Brain microvascular endothelial cell (primary cell): ENCODE results near the gene CEP170.

Experiments
- DNase-seq: peaks from one replicate; pipeline ENCODE4 v3.0.0-alpha.2; 2020
- H3K27ac ChIP-seq: fragments of 250-450 bp; sonication (Bioruptor Pico); 2 replicates; pipeline ENCODE4 v1.5.1; 2020; ENCODE audit warnings: mild to moderate bottlenecking, moderate library complexity
- H3K27me3 ChIP-seq: fragments of 250-450 bp; sonication (Bioruptor Pico); replicated peaks from 2 replicates; pipeline ENCODE4 v1.5.1; 2020; ENCODE audit warnings: mild to moderate bottlenecking
- H3K36me3 ChIP-seq: fragments of 250-450 bp; sonication (Bioruptor Pico); replicated peaks from 2 replicates; pipeline ENCODE4 v1.5.1; 2020; ENCODE audit warnings: mild to moderate bottlenecking
- H3K4me3 ChIP-seq: 2 replicates; pipeline ENCODE4 v1.5.1; 2011; ENCODE audit warnings: low read depth, mild to moderate bottlenecking, control low read depth, low read length, moderate library complexity
- in situ Hi-C: cut with HindIII; loops from 2 replicates; pipeline ENCODE4 v1.10.0; 2017; ENCODE audit warnings: low sequenced_read_pairs, low pct_ligation_motif_present
- TF ChIP-seq, protein P1 (sequence below): IDR thresholded peaks from 2 replicates; pipeline ENCODE4 v1.5.1; 2011; ENCODE audit warnings: low read depth, mild to moderate bottlenecking, moderate library complexity, low read length, control low read depth, inconsistent platforms; ENCODE audit errors: missing control alignments

CEP170 gene

DNA sequence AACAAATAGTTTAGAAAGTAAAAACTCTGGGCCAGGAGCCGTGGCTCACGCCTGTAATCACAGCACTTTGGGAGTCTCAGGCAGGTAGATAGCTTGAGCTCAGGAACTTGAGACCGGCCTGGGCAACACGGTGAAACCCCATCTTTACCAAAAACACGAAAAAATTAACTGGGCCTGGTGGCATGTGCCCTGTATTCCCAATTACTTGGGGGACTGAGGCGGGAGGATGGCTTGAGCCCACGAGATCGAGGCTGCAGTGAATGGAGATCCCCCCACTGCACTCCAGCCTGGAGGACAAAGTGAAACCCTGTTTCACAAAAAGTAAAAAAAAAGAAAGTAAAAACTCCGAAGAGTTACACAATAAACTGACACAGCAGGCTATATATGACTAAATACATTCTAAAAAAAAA, 10.6 kb downstream of the CEP170 start:
- TF ChIP-seq, protein P1, sequence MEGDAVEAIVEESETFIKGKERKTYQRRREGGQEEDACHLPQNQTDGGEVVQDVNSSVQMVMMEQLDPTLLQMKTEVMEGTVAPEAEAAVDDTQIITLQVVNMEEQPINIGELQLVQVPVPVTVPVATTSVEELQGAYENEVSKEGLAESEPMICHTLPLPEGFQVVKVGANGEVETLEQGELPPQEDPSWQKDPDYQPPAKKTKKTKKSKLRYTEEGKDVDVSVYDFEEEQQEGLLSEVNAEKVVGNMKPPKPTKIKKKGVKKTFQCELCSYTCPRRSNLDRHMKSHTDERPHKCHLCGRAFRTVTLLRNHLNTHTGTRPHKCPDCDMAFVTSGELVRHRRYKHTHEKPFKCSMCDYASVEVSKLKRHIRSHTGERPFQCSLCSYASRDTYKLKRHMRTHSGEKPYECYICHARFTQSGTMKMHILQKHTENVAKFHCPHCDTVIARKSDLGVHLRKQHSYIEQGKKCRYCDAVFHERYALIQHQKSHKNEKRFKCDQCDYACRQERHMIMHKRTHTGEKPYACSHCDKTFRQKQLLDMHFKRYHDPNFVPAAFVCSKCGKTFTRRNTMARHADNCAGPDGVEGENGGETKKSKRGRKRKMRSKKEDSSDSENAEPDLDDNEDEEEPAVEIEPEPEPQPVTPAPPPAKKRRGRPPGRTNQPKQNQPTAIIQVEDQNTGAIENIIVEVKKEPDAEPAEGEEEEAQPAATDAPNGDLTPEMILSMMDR = no peak
- H3K36me3 ChIP-seq = peaks cover 11% of the 10 kb centered on the region
- H3K27me3 ChIP-seq = no peaks in the 10 kb centered on the region
- in situ Hi-C loops = no loop called here
- H3K4me3 ChIP-seq = no peak overlapping the region
- no peak for DNase-seq
- H3K27ac ChIP-seq = no peak overlapping the region

DNA sequence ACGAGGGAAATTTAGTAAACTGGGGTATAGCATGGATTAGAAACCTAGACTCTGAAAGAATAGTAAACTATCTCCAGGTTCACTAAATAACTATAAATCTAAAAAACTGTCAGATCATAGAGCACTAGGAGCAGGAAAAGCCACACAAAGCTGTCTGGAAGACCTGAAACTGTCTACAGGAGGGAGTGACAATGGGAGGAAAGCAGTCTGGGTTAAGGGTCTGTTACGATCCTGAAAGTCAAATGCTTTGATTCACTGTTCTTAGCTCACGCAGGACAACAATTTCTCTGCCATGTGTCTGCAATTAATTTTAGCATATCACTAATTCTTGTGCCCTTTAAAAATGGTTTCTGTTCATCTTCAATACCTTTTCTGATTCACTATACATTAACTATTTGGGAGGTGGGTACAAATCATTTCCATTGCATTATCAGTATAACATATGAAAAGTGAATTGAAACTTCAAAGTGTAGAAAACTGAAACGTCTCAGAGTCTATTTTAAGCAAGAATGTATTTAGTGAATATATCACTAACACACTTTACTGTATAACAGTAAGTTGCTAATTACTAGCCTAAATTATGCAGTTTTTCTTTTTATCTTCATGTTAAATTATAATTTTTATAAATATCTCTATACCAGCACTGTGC, 18.4 kb downstream of the CEP170 start:
- Histone ChIP-seq H3K4me3 (no peak overlapping the region), H3K36me3 (peaks cover 31% of the 10 kb centered on the region), H3K27me3 (no peaks in the 10 kb centered on the region), H3K27ac (no peak overlapping the region)
- in situ Hi-C loops = no loop called here
- TF ChIP-seq, protein P1 = no peak
- DNase-seq = no peak

DNA sequence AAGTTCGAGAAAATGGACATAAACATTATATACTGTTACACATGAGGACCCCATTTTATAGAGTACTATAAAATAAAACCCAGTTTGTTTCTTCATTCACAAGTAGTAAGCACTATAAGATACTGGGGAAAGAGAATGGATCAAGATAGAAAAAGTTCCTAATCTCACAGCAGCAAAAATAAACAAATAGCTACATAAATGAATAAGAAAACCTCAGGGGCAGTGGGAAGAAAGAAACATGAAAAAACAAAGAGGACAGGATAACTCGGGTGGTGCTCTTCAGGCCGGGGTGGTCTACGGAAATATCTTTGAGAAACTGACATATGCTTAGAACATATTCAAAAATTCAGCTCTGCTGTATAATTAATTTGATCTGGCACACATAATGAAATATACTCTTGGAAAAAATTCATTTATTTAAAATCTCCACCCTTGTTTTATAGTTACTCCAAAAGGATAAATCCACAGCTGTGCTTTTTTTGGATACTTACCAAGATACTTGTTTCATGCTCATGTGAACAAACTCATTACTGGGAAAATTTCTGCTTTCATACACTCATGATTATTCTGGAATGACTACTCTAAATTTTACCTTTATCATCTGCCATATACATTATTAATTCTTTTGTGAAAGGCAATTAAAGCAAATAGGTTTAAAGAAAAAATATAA, 20.0 kb downstream of the CEP170 start:
- Histone ChIP-seq H3K36me3 (peaks cover 31% of the 10 kb centered on the region), H3K4me3 (no peak overlapping the region), H3K27ac (peak overlapping the region; percentile 51), H3K27me3 (no peaks in the 10 kb centered on the region)
- no peak for DNase-seq
- in situ Hi-C loops = no loop called here
- TF ChIP-seq, protein P1 = no peak

DNA sequence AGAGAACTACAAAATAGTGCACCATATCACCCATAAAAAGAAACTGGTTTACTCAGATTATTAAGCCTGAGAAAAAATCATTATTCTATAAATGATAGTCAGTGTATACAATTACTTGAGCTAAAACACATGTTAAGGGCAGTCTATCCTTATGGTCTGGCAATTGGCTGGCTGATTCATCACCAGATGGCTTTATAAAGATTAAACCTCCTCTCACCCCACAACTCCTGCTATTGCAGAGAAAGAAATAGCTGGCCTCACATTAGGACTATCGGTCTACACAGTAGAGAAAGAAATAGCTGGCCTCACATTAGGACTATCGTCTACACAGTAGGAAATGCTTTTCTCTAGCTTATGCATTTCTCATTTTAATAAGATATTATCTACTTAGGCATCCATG, 21.2 kb downstream of the CEP170 start:
- H3K4me3 ChIP-seq = no peak overlapping the region
- peak overlapping the region; percentile 51 for H3K27ac ChIP-seq
- no peaks in the 10 kb centered on the region for H3K27me3 ChIP-seq
- in situ Hi-C loops = no loop called here
- H3K36me3 ChIP-seq = peaks cover 25% of the 10 kb centered on the region
- peak; percentile 55 for DNase-seq
- TF ChIP-seq, protein P1 = no peak

DNA sequence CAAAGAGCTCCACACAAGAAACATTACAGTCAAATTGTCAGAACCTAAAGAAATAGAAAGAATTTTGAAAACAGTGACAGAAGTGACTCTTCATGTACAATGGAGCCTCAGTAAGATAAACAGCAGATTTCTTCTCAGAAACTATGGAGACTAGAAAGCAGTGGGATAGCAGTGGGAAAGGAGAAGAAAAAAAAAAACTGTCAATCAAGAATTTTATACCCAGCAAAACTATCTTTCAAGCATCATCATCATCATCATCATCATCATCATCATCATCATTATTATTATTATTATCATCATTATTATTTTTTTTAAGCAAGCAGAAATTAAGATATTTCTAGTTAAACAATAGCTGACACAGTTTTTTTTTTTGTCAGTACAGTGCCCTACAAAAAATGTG, 24.2 kb downstream of the CEP170 start:
- Histone ChIP-seq H3K27me3 (no peaks in the 10 kb centered on the region), H3K4me3 (no peak overlapping the region), H3K36me3 (peaks cover 18% of the 10 kb centered on the region), H3K27ac (no peak overlapping the region)
- TF ChIP-seq, protein P1 = no peak
- DNase-seq = no peak
- in situ Hi-C loops = no loop called here
